Neural progenitor cell (in vitro differentiated cells): ENCODE measurements around the gene MUC22.

Experiments used
- EZH2 ChIP-seq: fragments of 200-600 bp; sonication (generic); IDR thresholded peaks from 2 replicates; pipeline ENCODE4 v1.6.1; 2017; ENCODE audit warnings: antibody characterized with exemption, mild to moderate bottlenecking, moderate library complexity
- EZH2phosphoT487 ChIP-seq: fragments of 200-600 bp; sonication (generic); IDR thresholded peaks from 2 replicates; pipeline ENCODE4 v1.6.1; 2017; ENCODE audit warnings: antibody characterized with exemption
- TF ChIP-seq, protein P1 (sequence below): fragments of 200-600 bp; sonication (generic); IDR thresholded peaks from 2 replicates; pipeline ENCODE4 v1.5.1; 2017; ENCODE audit warnings: antibody characterized with exemption, mild to moderate bottlenecking

DNA sequence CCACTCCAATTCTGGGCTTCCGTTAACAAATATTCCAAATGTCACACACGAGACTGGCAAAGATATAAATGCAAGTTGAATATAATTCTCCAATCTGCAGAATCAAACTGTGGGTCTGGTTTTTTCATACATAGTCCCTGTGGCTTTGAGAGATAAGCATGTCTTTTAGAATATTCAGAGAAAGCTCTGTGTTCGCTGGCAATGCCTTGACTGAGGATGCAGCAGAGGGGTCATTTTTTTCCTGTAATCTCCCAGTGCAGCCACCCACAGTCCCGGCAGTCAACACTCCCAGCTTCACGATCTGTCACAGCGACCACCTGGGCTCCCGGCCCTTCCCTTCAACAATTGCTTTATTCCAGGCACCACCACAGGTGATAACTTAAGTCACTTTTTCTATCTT lies 30.5 kb downstream of the MUC22 start:
- TF ChIP-seq, protein P1, sequence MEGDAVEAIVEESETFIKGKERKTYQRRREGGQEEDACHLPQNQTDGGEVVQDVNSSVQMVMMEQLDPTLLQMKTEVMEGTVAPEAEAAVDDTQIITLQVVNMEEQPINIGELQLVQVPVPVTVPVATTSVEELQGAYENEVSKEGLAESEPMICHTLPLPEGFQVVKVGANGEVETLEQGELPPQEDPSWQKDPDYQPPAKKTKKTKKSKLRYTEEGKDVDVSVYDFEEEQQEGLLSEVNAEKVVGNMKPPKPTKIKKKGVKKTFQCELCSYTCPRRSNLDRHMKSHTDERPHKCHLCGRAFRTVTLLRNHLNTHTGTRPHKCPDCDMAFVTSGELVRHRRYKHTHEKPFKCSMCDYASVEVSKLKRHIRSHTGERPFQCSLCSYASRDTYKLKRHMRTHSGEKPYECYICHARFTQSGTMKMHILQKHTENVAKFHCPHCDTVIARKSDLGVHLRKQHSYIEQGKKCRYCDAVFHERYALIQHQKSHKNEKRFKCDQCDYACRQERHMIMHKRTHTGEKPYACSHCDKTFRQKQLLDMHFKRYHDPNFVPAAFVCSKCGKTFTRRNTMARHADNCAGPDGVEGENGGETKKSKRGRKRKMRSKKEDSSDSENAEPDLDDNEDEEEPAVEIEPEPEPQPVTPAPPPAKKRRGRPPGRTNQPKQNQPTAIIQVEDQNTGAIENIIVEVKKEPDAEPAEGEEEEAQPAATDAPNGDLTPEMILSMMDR, result no peak
- TF ChIP-seq EZH2 (no peak), EZH2phosphoT487 (no peak)
